HG03095 (cell line): ENCODE data around the gene SLC16A11.
"Not testable (repeated sequence)": the region's sequence is repeated elsewhere in the genome, so short reads cannot be mapped to it uniquely, and the experiment has no call there.

Source experiments
- ATAC-seq: cut with Tn5 transposase; IDR thresholded peaks from one replicate; pipeline ENCODE4 v1.9.1; 2021; ENCODE audit warnings: moderate library complexity; ENCODE audit not compliant: unreplicated experiment

The SLC16A11 gene

DNA sequence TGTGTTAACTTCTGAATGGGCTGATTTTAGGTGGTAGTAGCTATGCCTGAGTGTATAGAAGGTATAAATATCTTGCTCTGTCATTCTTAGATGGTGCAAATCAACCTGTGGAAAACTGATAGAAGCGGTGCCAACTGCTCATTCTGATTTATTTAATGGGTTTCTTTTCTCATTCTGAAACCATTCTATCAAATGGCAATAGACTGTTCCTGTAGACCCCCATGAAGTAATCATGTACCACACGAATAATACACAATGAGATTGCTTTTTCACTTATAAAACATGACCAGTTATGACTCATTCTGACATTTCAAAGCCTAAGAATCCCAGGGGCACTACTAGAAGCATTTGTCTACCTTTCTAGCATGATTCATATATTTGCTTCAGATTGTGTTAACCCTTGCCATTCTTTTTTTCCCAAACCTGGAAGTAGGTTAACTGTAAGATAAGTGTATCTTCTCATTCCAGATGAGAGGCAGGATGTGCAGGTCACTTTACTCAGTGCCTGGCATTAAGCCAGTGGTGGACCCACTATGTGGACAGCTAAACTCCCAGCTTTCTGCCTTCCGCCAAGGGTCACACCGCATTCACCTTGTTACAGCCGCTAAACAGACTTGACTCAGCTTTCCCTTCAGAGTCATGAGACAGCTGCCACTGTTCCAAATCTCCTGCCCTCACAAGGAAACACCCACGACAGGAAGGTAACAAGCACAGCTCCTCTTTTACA, 16.4 kb upstream of the SLC16A11 start:
- no peak for ATAC-seq

DNA sequence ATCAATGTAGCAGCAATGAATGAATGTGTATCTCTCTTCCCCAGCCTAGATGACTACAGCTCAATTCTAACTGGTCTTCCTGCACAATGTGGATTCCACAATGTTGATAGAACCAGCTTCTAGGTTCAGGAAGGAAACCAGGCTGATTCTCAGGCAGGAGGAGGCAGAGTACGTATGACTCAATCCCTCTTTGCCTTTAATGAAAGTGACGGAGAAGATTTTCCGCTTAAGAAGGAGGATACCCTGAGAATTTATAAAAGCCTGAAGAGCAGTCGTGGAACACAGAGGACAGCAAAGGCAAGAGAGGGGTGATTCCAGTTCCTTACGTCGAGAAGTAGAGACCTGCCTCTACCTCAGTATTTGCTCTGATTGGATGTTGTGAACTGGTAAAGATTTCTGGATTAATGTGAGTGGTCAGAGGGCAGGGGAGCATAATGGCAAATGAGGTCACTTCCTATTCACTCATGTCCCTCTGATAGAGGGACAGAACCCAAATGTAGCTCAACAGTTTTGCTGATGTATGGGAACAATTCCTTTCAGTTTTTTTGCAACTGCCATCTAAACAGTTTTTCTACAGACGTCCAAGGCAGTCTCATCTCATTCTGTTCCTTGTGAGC, 15.0 kb upstream of the SLC16A11 start:
- no peak for ATAC-seq

DNA sequence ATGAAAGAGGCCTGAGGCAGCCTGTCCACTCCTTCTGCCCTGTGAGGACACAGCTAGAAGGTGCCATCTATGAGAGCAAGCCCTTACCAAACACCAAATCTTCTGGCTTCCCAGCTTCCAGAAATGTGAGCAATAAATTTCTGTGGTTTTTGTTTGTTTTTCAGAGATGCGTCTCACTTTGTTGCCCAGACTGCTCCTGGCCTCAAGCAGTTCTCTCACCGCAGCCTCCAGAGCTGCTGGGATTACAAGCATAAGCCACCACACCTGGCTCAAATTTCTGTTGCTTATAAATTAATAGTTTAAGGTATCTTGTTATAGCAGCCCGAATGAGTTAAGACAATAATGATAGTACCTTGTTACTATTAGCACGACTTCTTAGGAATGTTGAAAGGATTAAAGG, 12.5 kb upstream of the SLC16A11 start:
- no peak for ATAC-seq

DNA sequence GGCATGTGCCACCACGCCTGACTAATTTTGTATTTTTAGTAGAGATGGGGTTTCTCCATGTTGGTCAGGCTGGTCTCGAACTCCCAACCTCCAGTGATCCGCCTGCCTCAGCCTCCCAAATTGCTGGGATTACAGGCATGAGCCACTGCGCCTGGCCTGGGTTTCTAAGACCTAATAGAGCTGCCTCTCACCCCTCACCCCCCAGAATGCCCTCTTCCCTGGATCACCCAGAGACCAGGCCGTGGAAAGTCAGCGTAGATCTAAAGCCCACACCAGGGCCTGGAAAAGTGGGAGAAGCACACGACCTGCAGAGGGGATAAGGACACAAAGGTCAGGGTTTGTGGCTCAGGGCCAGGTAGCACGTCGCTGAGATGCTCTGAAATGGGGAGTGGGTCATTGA, 6.7 kb upstream of the SLC16A11 start:
- not testable (repeated sequence) for ATAC-seq

DNA sequence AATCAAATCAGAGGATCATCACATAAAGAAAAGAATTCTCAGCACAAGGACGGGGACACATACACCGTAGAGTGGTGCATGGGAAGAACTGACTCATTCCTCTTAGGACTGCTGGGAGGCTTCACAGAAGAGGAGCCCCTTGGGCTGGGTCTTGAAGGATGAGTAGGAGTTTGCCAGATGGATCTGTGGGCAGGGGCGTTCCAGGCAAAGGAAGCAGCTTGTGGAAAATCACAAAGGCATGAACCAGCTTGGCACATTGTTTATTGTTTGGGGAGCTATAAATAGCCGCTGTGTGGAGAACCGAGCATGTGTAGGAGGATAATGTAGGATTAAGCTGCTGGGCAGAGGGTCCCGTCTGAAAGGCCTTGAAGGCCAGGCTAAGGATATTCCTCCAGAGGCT, 5.1 kb upstream of the SLC16A11 start:
- no peak for ATAC-seq

DNA sequence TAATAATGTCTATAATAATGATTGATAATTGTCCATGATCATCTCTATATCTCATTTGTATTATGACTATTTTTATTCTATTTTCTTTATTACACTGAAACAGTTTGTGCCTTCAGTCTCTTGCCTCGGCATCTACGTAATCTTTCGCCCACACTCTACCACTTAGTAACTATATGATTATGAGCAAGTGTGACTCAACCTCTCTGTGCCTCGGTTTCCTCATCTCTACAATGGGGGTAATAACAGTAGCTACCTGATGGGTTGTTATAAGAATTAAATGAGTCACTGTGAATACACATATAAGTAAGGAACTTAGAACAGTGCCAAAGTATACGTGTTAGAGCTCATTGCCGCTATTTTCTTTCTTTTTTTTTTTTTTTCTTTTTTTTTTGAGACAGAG, 3.7 kb upstream of the SLC16A11 start:
- no peak for ATAC-seq

DNA sequence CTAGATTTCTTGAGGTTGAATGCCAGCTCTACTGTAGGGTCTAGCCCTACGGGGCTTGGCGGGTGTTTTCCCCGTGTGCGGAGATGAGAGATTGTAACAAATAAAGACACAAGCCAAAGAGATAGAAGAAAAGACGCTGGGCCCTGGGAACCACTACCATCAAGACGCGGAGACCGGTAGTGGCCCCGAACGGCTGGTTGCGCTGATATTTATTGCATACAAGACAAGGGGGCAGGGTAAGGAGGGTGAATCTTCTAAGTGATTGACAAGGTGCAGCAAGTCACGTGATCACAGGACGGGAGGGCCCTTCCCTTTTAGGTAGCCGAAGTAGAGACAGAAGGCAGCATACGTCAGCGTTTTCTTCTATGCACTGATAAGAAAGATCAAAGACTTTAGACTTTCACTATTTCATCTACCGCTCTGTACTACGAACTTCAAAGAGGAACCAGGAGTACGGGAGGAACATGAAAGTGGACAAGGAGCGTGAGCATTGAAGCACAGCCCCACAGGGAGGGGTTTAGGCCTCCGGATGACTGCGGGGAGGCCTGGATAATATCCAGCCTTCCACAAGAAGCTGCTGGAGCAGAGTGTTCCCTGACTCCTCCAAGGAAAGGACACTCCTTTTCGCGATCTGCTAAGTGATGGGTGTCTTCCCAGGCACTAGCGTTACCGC, 3.0 kb upstream of the SLC16A11 start:
- not testable (repeated sequence) for ATAC-seq

DNA sequence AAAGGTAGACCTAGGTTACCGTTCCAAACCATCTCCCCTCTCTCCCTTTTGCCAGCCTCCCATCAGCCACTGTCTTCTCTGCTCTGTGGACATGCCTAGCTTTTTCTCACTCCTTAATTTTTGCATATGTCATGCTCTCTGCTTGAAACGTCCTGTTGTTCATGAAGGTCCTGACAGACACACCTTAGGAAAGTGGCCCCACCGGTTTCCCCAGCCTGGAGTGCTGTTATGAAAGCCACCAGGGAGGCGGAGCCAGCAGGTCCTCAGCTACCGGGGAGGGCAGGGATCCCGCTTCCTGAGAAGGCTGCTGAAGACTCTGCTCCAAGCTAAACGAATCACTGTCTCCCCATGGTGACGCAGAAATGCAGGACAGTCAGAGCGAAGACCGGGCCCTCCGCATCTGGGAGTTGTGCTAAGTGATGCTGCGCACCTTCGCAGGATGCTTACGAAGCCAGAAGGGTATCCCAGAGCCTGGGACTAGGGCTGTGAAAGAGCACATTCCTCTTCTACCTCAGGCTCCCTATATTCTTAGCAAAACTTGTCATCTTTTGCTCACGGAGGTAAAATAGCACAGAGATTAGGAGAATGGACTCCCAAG, 2.3 kb upstream of the SLC16A11 start:
- ATAC-seq: no peak

DNA sequence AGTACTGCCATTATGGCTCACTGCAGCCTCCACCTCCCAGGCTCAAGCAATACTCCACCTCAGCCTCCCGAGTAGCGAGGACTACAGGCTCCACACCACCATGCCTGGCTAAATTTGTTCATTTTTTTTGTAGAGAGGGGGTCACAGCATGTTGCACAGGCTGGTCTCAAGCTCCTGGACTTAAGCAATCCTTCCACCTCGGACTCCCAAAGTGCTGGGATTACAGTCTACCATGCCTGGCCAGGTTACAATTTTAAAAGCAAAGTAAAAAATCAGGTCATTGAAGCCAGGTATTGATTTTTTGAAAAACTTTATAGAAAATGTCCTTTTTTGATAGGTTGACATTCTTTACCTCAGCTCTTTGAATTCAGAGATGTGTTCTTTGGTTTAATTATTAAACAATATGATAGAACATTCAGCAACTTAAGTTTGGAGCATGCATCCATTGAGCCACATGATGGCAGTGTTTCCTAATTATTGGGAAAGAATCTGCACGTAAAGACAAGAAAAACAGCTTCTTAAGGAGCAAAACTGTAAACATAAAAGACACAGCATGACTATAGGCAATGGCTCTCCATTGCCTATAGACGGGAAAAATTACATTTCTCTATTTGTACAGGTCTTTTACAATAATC, 1.7 kb upstream of the SLC16A11 start:
- no peak for ATAC-seq

DNA sequence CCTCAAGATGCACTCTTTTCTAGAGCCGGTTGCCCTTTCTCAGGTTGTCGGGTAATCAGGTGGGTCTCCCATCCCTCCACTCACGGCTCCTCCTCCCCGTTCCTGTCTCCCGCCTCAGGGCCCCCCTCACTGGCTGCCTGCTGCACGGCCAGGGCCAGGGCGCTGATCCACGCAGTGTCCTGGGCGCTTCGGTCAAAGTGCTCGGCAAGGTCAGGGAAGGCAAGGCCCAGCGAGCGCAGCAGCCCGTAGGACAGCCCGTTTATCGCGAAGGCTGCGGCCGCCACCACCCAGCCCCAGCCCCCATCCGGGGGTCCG, 753 bp downstream of the SLC16A11 start:
- ATAC-seq: no peak

DNA sequence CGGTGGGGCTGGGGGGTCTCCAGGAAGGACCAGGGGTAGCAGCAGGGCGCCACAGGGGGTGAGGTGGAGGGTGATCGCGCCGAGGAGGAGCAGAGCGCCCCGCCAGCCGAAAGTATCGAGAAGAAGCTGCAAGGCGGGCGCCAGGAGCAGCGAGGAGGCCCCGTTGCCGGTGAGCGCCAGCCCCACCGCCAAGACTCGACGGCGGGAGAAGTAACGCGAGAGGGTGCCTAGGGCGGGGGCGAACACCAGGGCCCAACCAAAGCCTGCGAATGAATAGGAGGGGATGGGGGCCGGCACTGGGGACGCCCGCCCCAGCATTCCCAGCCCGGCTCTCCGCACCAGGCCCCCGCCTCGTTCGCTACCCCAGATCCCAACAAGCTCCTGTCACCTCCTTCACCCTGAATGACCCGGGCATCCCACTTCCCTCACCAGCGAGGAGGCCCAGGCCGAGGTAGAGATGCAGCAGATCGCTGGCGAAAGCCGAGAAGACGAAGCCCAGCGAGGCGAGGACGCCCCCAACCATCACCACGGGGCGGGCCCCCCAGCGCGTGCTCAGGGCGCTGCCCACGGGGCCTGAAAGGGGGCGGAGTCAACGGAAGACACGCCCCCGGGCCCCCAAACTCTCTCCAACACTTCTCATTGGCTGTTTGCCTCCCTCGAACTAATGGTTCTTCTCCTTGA, 1.3 kb downstream of the SLC16A11 start:
- ATAC-seq: no peak

DNA sequence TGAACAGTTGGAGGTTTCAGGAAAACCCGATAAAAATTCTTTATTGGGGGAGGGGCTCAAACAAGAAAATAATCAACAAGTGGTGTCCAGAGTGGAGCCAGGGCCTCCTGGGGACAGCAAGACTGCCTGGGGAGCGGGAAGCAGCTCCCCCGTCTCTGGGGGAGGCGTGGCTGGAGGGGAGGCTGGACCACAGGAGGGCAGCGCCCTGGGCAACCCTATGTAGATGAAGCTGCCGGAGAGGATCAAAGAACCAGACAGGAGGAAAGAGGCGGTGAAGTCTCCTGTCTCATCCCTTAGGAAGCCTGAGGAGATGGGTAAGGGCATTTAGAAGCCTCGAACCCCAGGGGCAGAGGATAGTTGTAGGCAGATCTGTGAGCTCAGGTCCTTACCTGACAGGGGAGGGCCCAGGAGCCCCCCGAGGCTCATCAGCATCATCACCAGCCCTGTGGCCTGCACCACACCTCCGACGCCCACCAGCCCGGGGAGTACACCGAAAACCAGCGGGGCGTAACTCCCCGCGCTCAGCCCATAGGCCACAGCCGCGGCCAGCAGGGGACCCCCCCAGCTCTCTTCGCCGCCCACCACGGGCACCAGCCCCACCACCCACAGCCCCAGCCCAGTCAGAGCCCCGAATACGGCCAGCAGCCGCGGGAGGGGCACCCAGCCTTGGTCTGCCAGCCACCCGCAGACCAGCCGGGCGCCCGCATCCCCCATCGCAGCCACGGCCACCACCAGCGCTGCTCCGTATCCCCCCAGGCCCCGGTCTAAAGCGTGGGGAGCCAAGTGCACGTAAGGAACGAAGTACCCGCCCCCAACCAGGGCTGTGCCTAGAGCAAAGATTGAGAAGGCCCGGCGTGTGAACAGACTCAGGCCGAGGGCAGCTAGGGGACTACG, 2.0 kb downstream of the SLC16A11 start:
- no peak for ATAC-seq

DNA sequence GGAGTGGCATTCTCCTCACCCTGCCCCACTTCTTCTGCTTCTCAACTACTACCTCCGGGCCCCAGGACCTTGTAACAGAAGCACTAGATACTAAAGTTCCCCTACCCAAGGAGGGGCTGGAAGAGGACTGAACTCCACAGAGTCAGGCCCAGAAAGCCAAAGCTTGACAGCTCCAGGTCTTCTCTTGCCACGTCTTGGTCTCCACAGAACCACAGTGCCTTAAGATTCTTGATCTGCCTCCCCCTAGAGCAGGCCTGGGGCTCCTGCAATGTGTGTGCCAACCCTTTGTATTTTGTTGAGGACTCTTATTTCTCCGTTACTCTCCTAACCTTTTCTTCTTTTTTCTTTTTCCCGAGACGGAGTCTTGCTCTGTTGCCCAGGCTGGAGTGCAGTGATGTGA, 4.1 kb downstream of the SLC16A11 start:
- no peak for ATAC-seq

DNA sequence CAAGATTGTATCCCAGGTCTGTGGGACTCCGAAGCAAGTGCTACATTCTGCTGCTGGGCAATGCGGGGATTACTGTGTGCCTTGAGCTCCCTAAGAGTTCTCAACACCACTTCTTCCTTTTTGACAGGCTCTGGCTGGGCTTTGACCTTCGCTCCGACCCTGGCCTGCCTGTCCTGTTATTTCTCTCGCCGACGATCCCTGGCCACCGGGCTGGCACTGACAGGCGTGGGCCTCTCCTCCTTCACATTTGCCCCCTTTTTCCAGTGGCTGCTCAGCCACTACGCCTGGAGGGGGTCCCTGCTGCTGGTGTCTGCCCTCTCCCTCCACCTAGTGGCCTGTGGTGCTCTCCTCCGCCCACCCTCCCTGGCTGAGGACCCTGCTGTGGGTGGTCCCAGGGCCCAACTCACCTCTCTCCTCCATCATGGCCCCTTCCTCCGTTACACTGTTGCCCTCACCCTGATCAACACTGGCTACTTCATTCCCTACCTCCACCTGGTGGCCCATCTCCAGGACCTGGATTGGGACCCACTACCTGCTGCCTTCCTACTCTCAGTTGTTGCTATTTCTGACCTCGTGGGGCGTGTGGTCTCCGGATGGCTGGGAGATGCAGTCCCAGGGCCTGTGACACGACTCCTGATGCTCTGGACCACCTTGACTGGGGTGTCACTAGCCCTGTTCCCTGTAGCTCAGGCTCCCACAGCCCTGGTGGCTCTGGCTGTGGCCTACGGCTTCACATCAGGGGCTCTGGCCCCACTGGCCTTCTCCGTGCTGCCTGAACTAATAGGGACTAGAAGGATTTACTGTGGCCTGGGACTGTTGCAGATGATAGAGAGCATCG, 5.6 kb downstream of the SLC16A11 start:
- no peak for ATAC-seq

DNA sequence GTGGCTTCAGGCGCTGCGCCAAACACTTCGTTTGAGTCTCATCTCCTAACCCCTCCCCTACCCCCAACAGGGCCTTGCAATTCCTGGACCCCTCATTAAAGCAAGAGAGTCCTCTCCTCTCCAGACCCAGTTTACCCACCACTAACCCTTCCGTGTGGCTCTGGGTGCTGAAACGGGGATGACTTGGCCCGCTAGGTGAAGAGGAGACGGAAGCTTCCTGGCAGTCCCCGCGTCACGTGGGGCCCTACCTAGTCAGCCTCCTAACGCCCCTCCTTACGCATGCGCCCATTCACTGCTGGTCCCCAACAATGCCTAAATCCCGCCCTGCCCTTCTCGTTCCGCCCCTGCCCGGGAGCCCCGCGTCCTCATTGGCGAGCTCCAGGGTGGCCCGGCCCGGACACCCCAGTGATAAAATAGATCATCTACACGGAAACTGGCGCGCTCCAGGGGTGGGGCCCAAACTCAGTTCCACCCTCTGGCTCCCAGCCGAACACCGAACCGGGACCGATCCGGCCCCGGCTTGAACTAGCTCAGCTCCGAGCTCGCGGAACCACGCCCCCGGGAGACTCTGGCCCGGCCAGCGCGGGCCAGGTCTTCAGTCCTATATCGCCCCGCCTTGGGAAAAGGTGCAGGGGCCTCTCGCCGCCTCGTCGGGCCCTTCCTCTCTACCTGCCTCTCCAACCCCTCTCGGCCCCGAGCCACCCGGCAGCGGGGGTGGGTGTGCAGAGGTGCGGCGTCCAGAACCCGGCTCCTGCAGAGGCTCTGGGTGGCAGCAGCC, 8.1 kb downstream of the SLC16A11 start, which contains the start of gene SLC16A13:
Gene SLC16A13 (plus strand): TSS at position 425 of the 778 bp plus-strand sequence. CDS start 368 bp downstream, outside the sequence.
- ATAC-seq: peak; percentile 80

DNA sequence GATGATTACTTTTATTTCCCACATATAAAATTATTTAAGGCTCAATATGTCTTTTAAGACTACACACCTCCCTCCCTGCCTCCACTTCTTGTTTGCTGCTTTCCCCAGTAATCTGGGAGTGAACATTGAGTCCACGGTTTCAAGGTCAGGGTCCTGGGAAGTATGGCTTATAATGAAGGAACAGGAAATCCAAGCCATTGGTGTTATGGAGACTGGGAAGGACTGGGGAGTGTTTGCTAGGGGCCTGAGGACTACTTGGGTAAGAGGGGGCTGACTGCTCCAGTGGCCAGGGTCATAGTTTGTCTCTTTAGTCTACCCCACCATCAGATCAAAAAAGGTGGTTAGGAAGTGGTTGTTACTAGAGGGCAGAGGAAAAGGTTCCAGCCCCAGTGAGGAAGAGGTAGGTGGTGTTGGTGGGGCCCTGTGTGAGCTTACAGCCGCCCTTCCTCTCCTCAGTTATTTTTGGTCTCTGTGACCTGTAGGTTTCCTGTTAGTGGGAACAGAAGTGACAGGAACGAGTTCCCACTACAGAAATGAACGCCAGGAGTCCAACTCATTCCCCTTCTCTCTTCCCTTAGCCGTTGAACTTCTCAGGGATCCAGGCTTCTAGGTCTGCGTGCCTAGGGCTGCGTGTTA, 8.8 kb downstream of the SLC16A11 start:
- no peak for ATAC-seq

DNA sequence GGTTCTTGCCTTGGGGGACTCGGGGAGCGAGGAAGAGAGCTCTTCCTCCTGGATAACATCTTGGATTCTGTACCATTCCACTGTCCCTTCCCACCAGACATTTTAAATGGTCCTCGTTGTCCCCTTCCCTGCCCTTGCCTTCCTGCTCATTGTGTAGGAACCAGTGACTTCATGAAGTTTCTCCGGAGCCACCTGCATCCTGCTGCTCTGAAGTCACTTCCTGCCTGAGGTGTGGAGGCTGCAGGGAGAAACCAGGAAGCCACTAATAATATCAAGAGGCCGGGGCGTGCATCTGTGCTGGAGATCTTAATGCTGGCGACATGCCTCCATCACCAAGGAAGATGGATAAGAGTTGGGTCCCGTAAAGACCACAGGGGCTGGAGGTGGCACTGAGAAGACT, 14.2 kb downstream of the SLC16A11 start:
- no peak for ATAC-seq

DNA sequence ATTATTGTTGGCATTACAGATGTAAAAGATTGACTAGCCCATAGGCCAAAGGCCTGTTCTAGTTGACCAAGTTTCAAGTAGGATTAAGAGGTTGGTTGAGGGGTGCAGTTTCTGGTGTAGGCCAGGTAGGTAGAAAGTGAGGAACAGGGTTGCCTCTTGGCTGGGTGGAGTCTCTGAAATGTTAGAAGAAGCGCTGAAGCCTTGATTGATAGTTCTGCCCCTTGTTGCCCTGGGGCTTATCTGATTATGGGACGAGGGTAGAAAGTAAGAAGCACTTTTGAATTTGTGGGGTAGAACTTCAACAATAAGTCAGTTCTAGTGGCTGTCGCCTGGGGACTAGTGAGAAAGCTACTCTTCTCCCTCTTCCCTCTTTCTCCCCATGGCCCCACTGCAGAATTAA, 14.8 kb downstream of the SLC16A11 start:
- no peak for ATAC-seq
